Endothelial cell (in vitro differentiated cells): ENCODE results near the gene FGF1. TPM values are rescaled to one million over a fixed set of nuclear protein-coding genes. Genes with fewer than 3 reads are reported as not detected.
A peak's percentile ranks its signal among the peaks of the same experiment; 100 is the strongest.

ENCODE experiments used
- DNase-seq: peaks from one replicate; pipeline ENCODE4 v3.0.0; 2021; ENCODE audit warnings: low spot score
- H3K27ac Mint-ChIP-seq: one replicate; pipeline ENCODE4 v1.8.0; 2021; ENCODE audit warnings: mixed read lengths, inconsistent platforms; ENCODE audit not compliant: unreplicated experiment
- H3K27me3 Mint-ChIP-seq: one replicate; pipeline ENCODE4 v1.8.0; 2021; ENCODE audit warnings: mild to moderate bottlenecking, moderate library complexity, mixed read lengths, inconsistent platforms; ENCODE audit not compliant: unreplicated experiment
- H3K36me3 Mint-ChIP-seq: one replicate; pipeline ENCODE4 v1.8.0; 2021; ENCODE audit warnings: mild to moderate bottlenecking, low read depth, mixed read lengths, inconsistent platforms; ENCODE audit not compliant: unreplicated experiment
- H3K4me1 Mint-ChIP-seq: one replicate; pipeline ENCODE4 v1.8.0; 2021; ENCODE audit warnings: mild to moderate bottlenecking, mixed read lengths, inconsistent platforms; ENCODE audit not compliant: unreplicated experiment
- H3K4me3 Mint-ChIP-seq: one replicate; pipeline ENCODE4 v1.8.0; 2021; ENCODE audit warnings: mild to moderate bottlenecking, mixed read lengths, inconsistent platforms; ENCODE audit not compliant: unreplicated experiment
- H3K9me3 Mint-ChIP-seq: one replicate; pipeline ENCODE4 v1.8.0; 2021; ENCODE audit warnings: mixed read lengths, inconsistent platforms; ENCODE audit not compliant: unreplicated experiment
- CTCF ChIP-seq: fragments of 200-600 bp; sonication (generic); IDR thresholded peaks from one replicate; pipeline ENCODE4 v1.5.0; 2021; ENCODE audit warnings: antibody characterized with exemption; ENCODE audit not compliant: unreplicated experiment
- total RNA-seq: library from RNA; stranded (reverse); fragmentation: NEBNext Ultra II Directional; extraction: Animal tissue kit (Norgen Biotek cat#: 25700); gene quantifications from one replicate; pipeline ENCODE4 v1.2.1, GENCODE V29; 2021; ENCODE audit not compliant: unreplicated experiment

The FGF1 gene
- total RNA-seq, 1 donor from 2014 or later = 0.13 TPM

- H3K4me3 Mint-ChIP-seq = no peak overlapping the region
- H3K9me3 Mint-ChIP-seq = no peaks in the 10 kb centered on the region
- no peak for TF ChIP-seq CTCF
- no peak for DNase-seq
- H3K27me3 Mint-ChIP-seq = no peaks in the 10 kb centered on the region
- H3K36me3 Mint-ChIP-seq = no peaks in the 10 kb centered on the region
- peaks cover 9% of the 10 kb centered on the region for H3K4me1 Mint-ChIP-seq
- H3K27ac Mint-ChIP-seq = no peak overlapping the region
Measured at GRCh38 chr5:142613271-142613671, 72.6 kb downstream of the FGF1 start.

DNA sequence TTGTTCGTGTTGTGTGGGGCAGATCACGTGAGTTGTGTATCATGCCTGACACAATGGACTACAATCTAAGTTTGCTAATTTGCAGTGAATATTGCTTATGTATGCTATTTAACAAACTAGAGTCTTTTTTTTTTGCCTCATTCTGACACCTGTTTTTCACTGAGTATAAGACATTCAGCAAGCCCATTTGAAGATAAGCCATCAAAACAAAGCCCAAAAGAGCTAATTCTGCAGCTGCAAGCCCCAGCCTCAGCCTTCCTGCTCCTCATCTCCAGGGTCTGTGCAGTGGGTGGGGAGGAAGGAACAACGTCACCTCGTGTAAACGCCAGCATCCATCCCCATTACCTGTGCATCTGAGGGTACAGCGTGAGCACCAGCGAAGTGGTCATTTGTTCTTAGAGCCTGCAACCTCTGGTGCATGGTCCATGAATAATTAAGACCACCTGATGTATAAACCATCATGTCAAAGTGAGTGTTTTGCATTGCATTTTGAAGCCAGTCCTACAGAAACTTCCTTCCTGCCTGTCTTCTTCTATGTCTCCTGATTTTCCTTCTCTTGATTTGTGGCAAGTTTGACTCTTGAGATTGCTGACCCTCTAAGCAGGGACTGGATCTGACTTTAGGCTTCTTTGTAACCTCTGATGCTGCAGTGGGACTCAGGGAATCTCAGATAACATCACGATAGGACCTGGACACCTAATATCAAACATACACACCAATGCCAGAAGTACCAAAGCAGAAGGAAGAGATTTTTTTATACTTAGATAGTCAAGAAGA is 73.2 kb downstream of the FGF1 start:
- Mint-ChIP-seq H3K4me3 (no peak overlapping the region), H3K4me1 (peaks cover 5% of the 10 kb centered on the region), H3K27ac (no peak overlapping the region), H3K9me3 (no peaks in the 10 kb centered on the region), H3K27me3 (no peaks in the 10 kb centered on the region), H3K36me3 (no peaks in the 10 kb centered on the region)
- DNase-seq = no peak
- TF ChIP-seq CTCF = no peak

DNA sequence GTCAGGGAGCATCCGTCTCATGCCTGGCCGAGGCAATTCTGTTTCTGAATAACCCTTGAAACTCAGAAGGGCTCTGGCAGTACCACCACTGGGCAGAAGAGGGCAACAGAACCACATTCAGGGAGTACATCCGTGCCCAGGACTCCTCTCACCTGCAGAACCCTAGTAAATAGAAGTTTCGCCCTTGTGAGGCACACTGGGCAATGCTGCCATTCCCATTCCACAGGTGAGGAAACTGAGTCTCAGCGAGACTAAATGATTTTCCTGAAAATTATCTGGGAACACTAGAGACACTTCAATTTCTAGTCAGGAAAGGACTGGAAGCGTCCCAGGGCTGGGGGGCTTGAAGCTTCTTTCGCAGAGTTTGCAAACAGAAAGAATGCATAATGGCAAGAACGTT is 74.7 kb downstream of the FGF1 start:
- peak; percentile 79 for TF ChIP-seq CTCF
- H3K9me3 Mint-ChIP-seq = no peaks in the 10 kb centered on the region

GRCh38 chr5:142610176-142611001 is 75.5 kb downstream of the FGF1 start:
- Mint-ChIP-seq H3K27me3 (no peaks in the 10 kb centered on the region), H3K9me3 (no peaks in the 10 kb centered on the region), H3K36me3 (no peaks in the 10 kb centered on the region), H3K4me3 (no peak overlapping the region), H3K4me1 (peaks cover 13% of the 10 kb centered on the region), H3K27ac (no peak overlapping the region)
- TF ChIP-seq CTCF = no peak
- no peak for DNase-seq

More for the DNA sequence above, 74.7 kb downstream of the FGF1 start:
- Mint-ChIP-seq H3K36me3 (no peaks in the 10 kb centered on the region), H3K4me3 (no peak overlapping the region), H3K4me1 (peaks cover 5% of the 10 kb centered on the region), H3K27me3 (no peaks in the 10 kb centered on the region), H3K27ac (no peak overlapping the region)
- DNase-seq = peak; percentile 81

DNA sequence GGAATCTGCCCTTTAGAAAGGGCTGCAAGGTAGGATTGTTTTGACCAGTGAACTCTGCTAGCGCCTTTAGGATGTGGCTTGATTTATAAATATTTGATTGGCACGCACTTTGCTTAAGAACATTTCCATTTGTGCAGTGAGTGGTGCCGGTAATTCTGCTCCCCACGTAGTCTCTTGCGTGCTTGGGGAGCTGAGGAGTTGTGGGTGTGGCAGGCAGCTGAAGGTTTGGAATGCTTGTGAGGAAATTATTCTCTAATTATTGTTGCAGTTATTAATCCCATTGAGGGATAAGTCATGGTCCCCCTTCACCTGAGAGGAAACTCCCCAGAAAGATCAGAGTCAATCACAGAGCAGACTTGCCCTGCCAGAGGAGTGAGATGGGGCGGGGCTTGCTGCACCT is 76.7 kb downstream of the FGF1 start:
- Mint-ChIP-seq H3K9me3 (no peaks in the 10 kb centered on the region), H3K27me3 (no peaks in the 10 kb centered on the region), H3K4me3 (no peak overlapping the region), H3K27ac (peak overlapping the region; percentile 22), H3K4me1 (peaks cover 21% of the 10 kb centered on the region), H3K36me3 (no peaks in the 10 kb centered on the region)
- DNase-seq = no peak
- no peak for TF ChIP-seq CTCF
